ENCODE results near the gene USP7.
"Not testable (repeated sequence)": the region's sequence is repeated elsewhere in the genome, so short reads cannot be mapped to it uniquely, and the experiment has no call there.

Gene USP7

GRCh38 chr16:8858994-8859912 lies 104.5 kb downstream of the USP7 start:
- no peak for DNase-seq

- no peak for DNase-seq
Observed at GRCh38 chr16:8855972-8856371, 107.7 kb downstream of the USP7 start.

GRCh38 chr16:8855051-8855786 lies 108.5 kb downstream of the USP7 start:
- no peak for DNase-seq

GRCh38 chr16:8854298-8854948 lies 109.3 kb downstream of the USP7 start:
- no peak for DNase-seq

- no peak for DNase-seq
Observed at GRCh38 chr16:8853611-8854010, 110.1 kb downstream of the USP7 start.

GRCh38 chr16:8853150-8853549 lies 110.6 kb downstream of the USP7 start:
- no peak for DNase-seq

- no peak for DNase-seq
Observed at GRCh38 chr16:8852534-8852933, 111.2 kb downstream of the USP7 start.

GRCh38 chr16:8851761-8852403 lies 111.8 kb downstream of the USP7 start:
- DNase-seq, result peak; percentile 30

- peak; percentile 55 for DNase-seq
Observed at GRCh38 chr16:8850279-8850885, 113.3 kb downstream of the USP7 start.

- DNase-seq, result peak; percentile 32
Observed at GRCh38 chr16:8849411-8850011, 114.2 kb downstream of the USP7 start.

- no peak for DNase-seq
Observed at GRCh38 chr16:8848939-8849391, 114.7 kb downstream of the USP7 start.

GRCh38 chr16:8848231-8848938 lies 115.3 kb downstream of the USP7 start:
- no peak for DNase-seq

- DNase-seq, result no peak
Observed at GRCh38 chr16:8847623-8848022, 116.1 kb downstream of the USP7 start.

GRCh38 chr16:8847145-8847544 lies 116.6 kb downstream of the USP7 start:
- DNase-seq, result no peak

- no peak for DNase-seq
Observed at GRCh38 chr16:8846401-8846932, 117.2 kb downstream of the USP7 start.

- no peak for DNase-seq
Observed at GRCh38 chr16:8845699-8846298, 117.9 kb downstream of the USP7 start.

GRCh38 chr16:8843296-8843695 lies 120.4 kb downstream of the USP7 start:
- DNase-seq, result not testable (repeated sequence)

Measured in right forelimb (tissue), 1 donor.